OCI-LY3 (cell line): ENCODE measurements around the gene TOLLIP.
"Not testable (repeated sequence)": the region's sequence is repeated elsewhere in the genome, so short reads cannot be mapped to it uniquely, and the experiment has no call there.

Source experiments
- H2AFZ ChIP-seq: fragments of 200-600, 300-600 bp; shearing (Covaris generic); 2 replicates; pipeline ENCODE4 v1.6.0; 2014; ENCODE audit warnings: antibody characterized with exemption, low read depth, low read length
- H3K27ac ChIP-seq: fragments of 200-600, 300-600 bp; sonication (generic); 2 replicates; pipeline ENCODE4 v1.5.1; 2014; ENCODE audit warnings: mild to moderate bottlenecking, low read length, moderate library complexity, mixed read lengths
- H3K27me3 ChIP-seq: fragments of 200-600, 300-600 bp; sonication (generic); 2 replicates; pipeline ENCODE4 v1.6.1; 2014; ENCODE audit warnings: low read depth, low read length, mixed read lengths
- H3K36me3 ChIP-seq: fragments of 200-600, 300-600 bp; sonication (generic); replicated peaks from 2 replicates; pipeline ENCODE3; 2014; ENCODE audit warnings: low read depth, low read length, mixed read lengths
- H3K4me1 ChIP-seq: fragments of 300-600, 200-600 bp; sonication (generic); 2 replicates; pipeline ENCODE4 v1.6.1; 2014; ENCODE audit warnings: low read length, mixed read lengths
- H3K4me2 ChIP-seq: fragments of 200-600, 300-600 bp; sonication (generic); 2 replicates; pipeline ENCODE4 v1.6.1; 2014; ENCODE audit warnings: low read length, mixed read lengths
- H3K4me3 ChIP-seq: fragments of 300-600, 200-600 bp; sonication (generic); 2 replicates; pipeline ENCODE4 v1.5.1; 2014; ENCODE audit warnings: antibody characterized with exemption, mild to moderate bottlenecking, low read length, moderate library complexity
- H3K79me2 ChIP-seq: fragments of 300-600, 200-600 bp; shearing (Covaris generic); 2 replicates; pipeline ENCODE4 v1.6.1; 2014; ENCODE audit warnings: mild to moderate bottlenecking, low read length, mixed read lengths
- H3K9ac ChIP-seq: fragments of 300-600, 200-600 bp; shearing (Covaris generic); 2 replicates; pipeline ENCODE4 v1.6.0; 2014; ENCODE audit warnings: mild to moderate bottlenecking, low read length, moderate library complexity
- H3K9me3 ChIP-seq: fragments of 200-600, 300-600 bp; shearing (Covaris generic); 2 replicates; pipeline ENCODE4 v1.6.1; 2014; ENCODE audit warnings: low read length, mixed read lengths; ENCODE audit not compliant: insufficient read depth
- H4K20me1 ChIP-seq: fragments of 200-600, 300-600 bp; sonication (generic); 2 replicates; pipeline ENCODE4 v1.6.1; 2016; ENCODE audit warnings: low read length, mixed read lengths; ENCODE audit not compliant: insufficient read depth
- EZH2phosphoT487 ChIP-seq: fragments of 200-600 bp; shearing (Covaris generic); IDR thresholded peaks from 2 replicates; pipeline ENCODE4 v1.6.1; 2018; ENCODE audit warnings: antibody characterized with exemption, mixed run types, low read depth
- TF ChIP-seq, protein P1 (sequence below): fragments of 200-600, 300-600 bp; sonication (generic); IDR thresholded peaks from 2 replicates; pipeline ENCODE4 v1.5.1; 2014; ENCODE audit warnings: antibody characterized with exemption, low read length, low read depth

Gene TOLLIP

DNA sequence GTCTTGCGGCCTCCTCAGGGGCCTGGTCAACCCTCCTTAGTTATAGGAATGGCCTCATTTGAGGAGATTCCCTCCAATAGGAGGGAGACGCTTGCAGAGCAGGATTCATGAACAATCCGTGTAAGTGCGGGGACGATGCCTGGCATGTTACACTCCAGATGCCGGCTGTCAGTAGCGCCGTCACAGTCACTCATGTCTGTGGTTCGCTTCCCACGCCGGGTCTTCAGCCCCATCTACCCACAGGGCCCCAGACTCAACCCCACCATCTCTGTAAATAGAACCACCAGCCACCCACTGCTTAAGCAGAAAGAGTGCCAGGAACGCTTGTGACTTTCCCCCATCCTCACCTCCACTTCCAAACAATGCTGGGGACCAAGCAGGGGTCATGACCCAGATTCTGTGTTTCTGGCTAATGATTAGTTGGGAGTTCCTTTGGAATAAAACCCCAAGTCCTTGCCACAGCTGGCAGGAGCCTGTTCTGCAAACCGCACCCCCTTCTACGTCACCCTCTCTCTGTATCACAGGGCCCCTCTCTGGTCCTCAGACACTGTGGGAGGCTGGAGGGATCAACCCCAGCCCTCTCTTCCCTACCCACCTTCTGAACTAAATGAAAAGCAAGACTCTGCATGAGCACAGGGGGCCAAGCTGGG is 38.8 kb upstream of the TOLLIP start:
- no peaks in the 10 kb centered on the region for H3K4me1 ChIP-seq
- no peaks in the 10 kb centered on the region for H3K36me3 ChIP-seq

DNA sequence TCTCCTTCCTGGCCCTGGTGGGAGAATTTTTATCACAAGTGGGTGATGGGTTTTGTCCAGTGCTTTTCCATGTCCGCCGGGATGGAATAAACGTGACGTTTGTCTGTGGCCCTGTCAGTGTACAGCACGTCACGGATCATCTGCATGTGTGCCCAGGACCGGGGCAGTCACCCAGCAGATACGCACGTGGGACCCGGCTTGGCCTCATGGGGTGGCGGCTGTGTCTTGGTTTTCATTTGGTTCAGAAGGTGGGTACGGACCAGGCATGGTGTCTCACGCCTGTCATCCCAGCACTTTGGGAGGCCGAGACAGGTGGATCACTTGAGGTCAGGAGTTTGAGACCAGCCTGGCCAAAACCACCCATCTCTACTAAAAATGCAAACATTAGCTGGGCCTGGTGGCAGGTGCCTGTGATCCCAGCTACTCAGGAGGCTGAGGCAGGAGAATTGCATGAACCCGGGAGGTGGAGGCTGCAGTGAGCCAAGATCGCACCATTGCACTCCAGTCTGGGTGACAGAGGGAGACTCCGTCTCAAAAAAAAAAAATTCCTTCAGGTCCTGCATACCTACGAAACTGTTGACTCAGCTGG is 38.1 kb upstream of the TOLLIP start:
- not testable (repeated sequence) for H3K9ac ChIP-seq, H3K4me1 ChIP-seq, H4K20me1 ChIP-seq, H2AFZ ChIP-seq, H3K27ac ChIP-seq, H3K9me3 ChIP-seq, H3K36me3 ChIP-seq, H3K27me3 ChIP-seq, H3K4me2 ChIP-seq, H3K4me3 ChIP-seq, H3K79me2 ChIP-seq

More for the DNA sequence above, 38.8 kb upstream of the TOLLIP start:
- no peaks in the 10 kb centered on the region for H4K20me1 ChIP-seq
- TF ChIP-seq, protein P1, sequence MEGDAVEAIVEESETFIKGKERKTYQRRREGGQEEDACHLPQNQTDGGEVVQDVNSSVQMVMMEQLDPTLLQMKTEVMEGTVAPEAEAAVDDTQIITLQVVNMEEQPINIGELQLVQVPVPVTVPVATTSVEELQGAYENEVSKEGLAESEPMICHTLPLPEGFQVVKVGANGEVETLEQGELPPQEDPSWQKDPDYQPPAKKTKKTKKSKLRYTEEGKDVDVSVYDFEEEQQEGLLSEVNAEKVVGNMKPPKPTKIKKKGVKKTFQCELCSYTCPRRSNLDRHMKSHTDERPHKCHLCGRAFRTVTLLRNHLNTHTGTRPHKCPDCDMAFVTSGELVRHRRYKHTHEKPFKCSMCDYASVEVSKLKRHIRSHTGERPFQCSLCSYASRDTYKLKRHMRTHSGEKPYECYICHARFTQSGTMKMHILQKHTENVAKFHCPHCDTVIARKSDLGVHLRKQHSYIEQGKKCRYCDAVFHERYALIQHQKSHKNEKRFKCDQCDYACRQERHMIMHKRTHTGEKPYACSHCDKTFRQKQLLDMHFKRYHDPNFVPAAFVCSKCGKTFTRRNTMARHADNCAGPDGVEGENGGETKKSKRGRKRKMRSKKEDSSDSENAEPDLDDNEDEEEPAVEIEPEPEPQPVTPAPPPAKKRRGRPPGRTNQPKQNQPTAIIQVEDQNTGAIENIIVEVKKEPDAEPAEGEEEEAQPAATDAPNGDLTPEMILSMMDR: no peak
- TF ChIP-seq EZH2phosphoT487: no peak
- H3K27ac ChIP-seq: no peak overlapping the region
- no peaks in the 10 kb centered on the region for H3K27me3 ChIP-seq
- no peaks in the 10 kb centered on the region for H3K9me3 ChIP-seq
- no peaks in the 10 kb centered on the region for H3K79me2 ChIP-seq
- no peak overlapping the region for H3K9ac ChIP-seq
- no peak overlapping the region for H2AFZ ChIP-seq
- H3K4me2 ChIP-seq: no peak overlapping the region
- no peak overlapping the region for H3K4me3 ChIP-seq

DNA sequence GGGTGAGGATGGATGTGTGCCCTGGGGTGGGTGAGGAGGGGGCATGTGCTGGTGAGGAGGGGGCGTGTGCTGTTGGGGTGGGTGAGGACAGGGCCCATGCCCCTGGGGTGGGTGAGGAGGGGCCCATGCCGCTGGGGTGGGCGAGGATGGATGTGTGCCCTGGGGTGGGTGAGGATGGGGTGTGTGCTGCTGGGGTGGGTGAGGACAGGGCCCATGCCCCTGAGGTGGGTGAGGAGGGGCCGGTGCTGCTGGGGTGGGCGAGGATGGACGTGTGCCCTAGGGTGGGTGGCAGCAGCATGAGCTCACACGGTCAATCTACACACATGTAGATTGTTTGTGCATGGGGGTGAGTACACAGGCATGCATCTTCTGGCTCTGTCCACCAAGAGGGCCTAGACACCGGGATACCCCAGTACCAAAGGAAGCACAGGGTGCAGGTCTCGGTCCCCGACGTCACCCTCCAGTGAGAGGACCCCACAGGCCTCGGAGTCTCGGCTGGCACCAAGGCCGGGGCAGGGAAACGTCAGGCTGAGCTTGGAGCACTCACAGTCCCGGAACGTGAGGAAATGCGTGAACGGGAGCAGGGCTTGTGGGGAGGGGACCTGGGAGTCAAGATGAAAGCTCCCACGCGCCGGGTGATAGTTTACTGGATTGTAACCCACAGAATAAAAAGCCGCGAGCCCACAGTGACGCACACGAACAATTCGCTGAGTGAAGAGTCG is 37.4 kb upstream of the TOLLIP start:
- no peak overlapping the region for H2AFZ ChIP-seq
- no peaks in the 10 kb centered on the region for H3K4me1 ChIP-seq
- no peak overlapping the region for H3K9ac ChIP-seq
- H3K9me3 ChIP-seq: no peaks in the 10 kb centered on the region
- no peak for TF ChIP-seq EZH2phosphoT487
- TF ChIP-seq, protein P1: no peak
- no peaks in the 10 kb centered on the region for H3K36me3 ChIP-seq
- no peaks in the 10 kb centered on the region for H4K20me1 ChIP-seq
- no peak overlapping the region for H3K4me2 ChIP-seq
- no peaks in the 10 kb centered on the region for H3K27me3 ChIP-seq
- H3K27ac ChIP-seq: no peak overlapping the region
- no peaks in the 10 kb centered on the region for H3K79me2 ChIP-seq
- no peak overlapping the region for H3K4me3 ChIP-seq

DNA sequence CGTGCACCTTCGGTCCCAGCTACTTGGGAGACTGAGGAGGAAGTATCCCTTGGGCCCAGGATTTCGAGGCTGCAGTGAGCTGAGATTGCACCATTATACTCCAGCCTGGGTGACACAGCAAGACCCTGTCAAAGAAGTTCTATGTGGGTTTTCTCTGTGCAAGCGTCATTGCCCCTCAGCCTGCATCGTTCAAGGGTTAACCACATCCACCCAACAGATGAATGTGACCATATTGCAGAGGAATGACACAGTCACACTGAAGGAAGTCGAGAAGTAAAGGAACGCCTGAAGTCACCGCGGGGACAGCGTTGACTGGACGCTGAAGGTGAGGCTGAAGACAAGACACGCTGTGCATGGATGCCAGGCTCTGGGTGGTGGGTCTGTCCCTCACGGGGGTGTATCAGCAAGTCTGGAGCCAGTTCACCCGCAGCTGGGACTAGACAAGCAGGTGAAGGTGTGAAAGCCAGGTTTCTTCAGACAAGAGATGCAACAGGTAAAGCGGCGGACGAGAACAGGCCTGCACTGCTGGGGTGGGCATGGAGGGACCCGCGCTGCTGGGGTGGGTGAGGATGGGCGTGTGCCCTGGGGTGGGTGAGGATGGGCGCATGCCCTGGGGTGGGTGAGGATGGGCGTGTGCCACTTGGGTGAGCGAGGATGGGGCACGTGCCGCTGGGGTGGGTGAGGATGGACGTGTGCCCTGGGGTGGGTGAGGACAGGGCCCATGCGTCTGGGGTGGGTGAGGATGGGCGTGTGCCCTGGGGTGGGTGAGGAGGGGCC is 36.5 kb upstream of the TOLLIP start:
- no peak overlapping the region for H3K4me3 ChIP-seq
- no peak overlapping the region for H3K4me2 ChIP-seq
- H3K27ac ChIP-seq: no peak overlapping the region
- no peaks in the 10 kb centered on the region for H3K36me3 ChIP-seq
- H4K20me1 ChIP-seq: no peaks in the 10 kb centered on the region
- no peaks in the 10 kb centered on the region for H3K27me3 ChIP-seq
- H3K9ac ChIP-seq: no peak overlapping the region
- H2AFZ ChIP-seq: no peak overlapping the region
- TF ChIP-seq, protein P1: no peak
- no peak for TF ChIP-seq EZH2phosphoT487
- H3K79me2 ChIP-seq: no peaks in the 10 kb centered on the region
- H3K9me3 ChIP-seq: no peaks in the 10 kb centered on the region
- no peaks in the 10 kb centered on the region for H3K4me1 ChIP-seq
